A673 (cell line): Measurements from ENCODE around the gene AGO1. TPM values are rescaled to one million over a fixed set of nuclear protein-coding genes. Genes with fewer than 3 reads are reported as not detected.

Experiments used
- BruUV-seq: library from RNA; stranded (reverse); fragments of 400-500 nt; replicated peaks from 2 replicates; lab custom pipeline; 2021; lab: Mats Ljungman, UMichigan
- CTCF ChIA-PET: fragments of 300-600 bp; sonication (Branson Sonifier 250); formaldehyde crosslinking; loops from one replicate; lab custom pipeline; 2022; ENCODE audit warnings: antibody characterized with exemption; lab: Charles Lee
- POLR2A ChIA-PET: fragments of 300-600 bp; sonication (Branson Sonifier 250); formaldehyde crosslinking; loops from one replicate; lab custom pipeline; 2022; ENCODE audit warnings: antibody characterized with exemption; ENCODE audit not compliant: low non-redundant PET; lab: Charles Lee
- DNase-seq: peaks from one replicate; pipeline ENCODE4 v3.0.0-alpha.2; 2015; ENCODE audit warnings: low spot score
- H3K27ac ChIP-seq: fragments of 200-600 bp; sonication (generic); 2 replicates; pipeline ENCODE4 v1.5.1; 2016; ENCODE audit warnings: mixed run types, low read depth, mild to moderate bottlenecking, mixed read lengths, antibody characterized with exemption, low read length; ENCODE audit not compliant: poor library complexity, severe bottlenecking
- H3K27me3 ChIP-seq: fragments of 200-600 bp; sonication (generic); replicated peaks from 2 replicates; pipeline ENCODE4 v1.6.1; 2017; ENCODE audit warnings: mixed run types, low read depth, mild to moderate bottlenecking, mixed read lengths, antibody characterized with exemption, low read length; ENCODE audit not compliant: insufficient read depth, poor library complexity
- H3K36me3 ChIP-seq: fragments of 200-600 bp; sonication (generic); 2 replicates; pipeline ENCODE4 v1.6.1; 2016; ENCODE audit warnings: mixed run types, mild to moderate bottlenecking, mixed read lengths, antibody characterized with exemption, low read length; ENCODE audit not compliant: insufficient read depth, poor library complexity, severe bottlenecking
- H3K4me1 ChIP-seq: fragments of 200-600 bp; sonication (generic); 2 replicates; pipeline ENCODE4 v1.6.1; 2017; ENCODE audit warnings: mixed run types, mild to moderate bottlenecking, mixed read lengths, antibody characterized with exemption, low read length; ENCODE audit not compliant: insufficient read depth, poor library complexity, severe bottlenecking
- H3K4me3 ChIP-seq: fragments of 200-600 bp; sonication (generic); 2 replicates; pipeline ENCODE4 v1.5.1; 2016; ENCODE audit warnings: low read depth, mixed run types, mild to moderate bottlenecking, mixed read lengths, low read length; ENCODE audit not compliant: poor library complexity, severe bottlenecking
- H3K9me3 ChIP-seq: fragments of 200-600 bp; sonication (generic); 2 replicates; pipeline ENCODE4 v1.6.1; 2016; ENCODE audit warnings: mixed run types, low read depth, mild to moderate bottlenecking, mixed read lengths, antibody characterized with exemption, low read length; ENCODE audit not compliant: poor library complexity, severe bottlenecking
- CTCF ChIP-seq: fragments of 300-800, 200-600 bp; sonication (generic); conservative IDR thresholded peaks from 2 replicates; pipeline ENCODE4 v1.5.1; 2017; ENCODE audit warnings: low read depth, mild to moderate bottlenecking, antibody characterized with exemption, low read length, moderate library complexity, mixed read lengths
- EZH2 ChIP-seq: fragments of 200-600 bp; sonication (generic); IDR thresholded peaks from 2 replicates; pipeline ENCODE4 v1.6.1; 2017; ENCODE audit warnings: borderline replicate concordance, low read depth, mild to moderate bottlenecking, mixed read lengths, antibody characterized with exemption, low read length; ENCODE audit not compliant: poor library complexity, severe bottlenecking
- intact Hi-C: fragments of 100-400 bp; cut with micrococcal nuclease; formaldehyde crosslinking; loops from one replicate; pipeline ENCODE4 v1.10.0; 2022; ENCODE audit not compliant: unreplicated experiment
- total RNA-seq: library from RNA; stranded (reverse); gene quantifications from 2 replicates; pipeline ENCODE4 v1.2.3, GENCODE V29; 2021

Gene AGO1
- total RNA-seq, 1 experiment from 2014 or later = 58.7 TPM

DNA sequence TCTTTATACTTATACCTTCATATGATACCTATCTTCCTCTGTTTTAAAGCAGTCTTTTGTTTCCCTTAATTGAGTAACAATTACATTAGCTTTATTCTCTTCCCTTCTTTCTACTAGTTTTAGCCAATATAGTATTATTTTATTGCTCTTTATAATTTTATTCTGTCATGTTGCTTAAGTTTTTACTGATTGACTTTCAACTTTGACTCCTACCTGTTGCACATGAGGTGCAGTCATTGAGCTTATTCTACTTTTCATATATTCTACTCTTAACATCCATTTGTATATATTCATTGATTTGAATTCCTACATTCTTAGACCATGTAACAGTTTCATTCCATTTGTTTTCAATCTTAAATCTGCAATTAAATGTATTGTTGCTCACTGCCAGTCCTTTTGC, 97.1 kb downstream of the AGO1 start:
- H3K9me3 ChIP-seq = no peaks in the 10 kb centered on the region
- no peak overlapping the region for H3K27ac ChIP-seq
- DNase-seq = no peak
- H3K4me1 ChIP-seq = no peaks in the 10 kb centered on the region
- no TSS peak for BruUV-seq
- CTCF ChIA-PET = no interaction called here
- intact Hi-C loops = no loop called here
- no peak overlapping the region for H3K4me3 ChIP-seq
- no peaks in the 10 kb centered on the region for H3K27me3 ChIP-seq
- peaks cover 6% of the 10 kb centered on the region for H3K36me3 ChIP-seq
- TF ChIP-seq CTCF (no peak), EZH2 (no peak)
- POLR2A ChIA-PET = no interaction called here

Other genes with a start within 250 kb of the AGO1 start
- gene PSMB2, start 241.7 kb upstream of the AGO1 start, total RNA-seq = 162 and 169 TPM in 2 replicates
- gene C1orf216, start 164.3 kb upstream of the AGO1 start, total RNA-seq = 24.4 and 26.1 TPM in 2 replicates
- gene CLSPN, start 113.2 kb upstream of the AGO1 start, total RNA-seq = 72.2 and 84.6 TPM in 2 replicates
- gene AGO4, start 75.2 kb upstream of the AGO1 start, total RNA-seq = 7.0 and 8.6 TPM in 2 replicates
- gene AGO3, start 47.9 kb downstream of the AGO1 start, total RNA-seq = 44.2 and 46.8 TPM in 2 replicates
- gene TEKT2, start 200.9 kb downstream of the AGO1 start, total RNA-seq = 2.8 and 4.6 TPM in 2 replicates
- 34.2 and 37.2 TPM in 2 replicates for gene ADPRS, start 205.7 kb downstream of the AGO1 start, total RNA-seq
- 0.22 and 0.24 TPM in 2 replicates for gene COL8A2, start 242.0 kb downstream of the AGO1 start, total RNA-seq